HEK293 (cell line): ENCODE measurements around the gene L2HGDH.

Experiments
- CTCF ChIA-PET: fragments of 350-600 bp; formaldehyde crosslinking; extraction: SDS; loops from one replicate; lab custom pipeline; 2021; ENCODE audit warnings: antibody characterized with exemption; lab: Yijun Ruan, JAX
- POLR2A ChIA-PET: fragments of 300-600 bp; formaldehyde crosslinking; extraction: SDS; loops from one replicate; lab custom pipeline; 2020; ENCODE audit warnings: antibody characterized with exemption, inconsistent platforms; lab: Yijun Ruan, JAX
- H3K27ac ChIP-seq: fragments of 200-500 bp; sonication (Bioruptor generic); 2 replicates; pipeline ENCODE4 v1.5.1; 2014; ENCODE audit warnings: low read depth, low read length, control low read depth, inconsistent platforms; ENCODE audit errors: extremely low read depth
- H3K36me3 ChIP-seq, 2 experiments: fragments of 200-500 bp in 1 of 2; sonication (Bioruptor generic) in 1 of 2; 1 replicate in 1 of 2; 2 replicates in 1 of 2; pipeline ENCODE4 v1.5.1; 2014 to 2017; ENCODE audit warnings: inconsistent platforms in 2 of 2, low read length in 2 of 2; ENCODE audit not compliant: control insufficient read depth in 2 of 2, insufficient read depth in 1 of 2
- H3K4me1 ChIP-seq: fragments of 200-500 bp; sonication (Bioruptor generic); 2 replicates; pipeline ENCODE4 v1.5.1; 2014; ENCODE audit warnings: mild to moderate bottlenecking, low read length, inconsistent platforms; ENCODE audit not compliant: control insufficient read depth, insufficient read depth
- H3K4me3 ChIP-seq: 2 replicates; pipeline ENCODE4 v1.5.1; 2011; ENCODE audit warnings: low read depth, mild to moderate bottlenecking, control low read depth, low read length, moderate library complexity
- H3K9me3 ChIP-seq: fragments of 200-500 bp; sonication (Bioruptor generic); 2 replicates; pipeline ENCODE4 v1.5.1; 2014; ENCODE audit warnings: low read depth, low read length, inconsistent platforms; ENCODE audit not compliant: control insufficient read depth, insufficient read depth
- MYNN ChIP-seq: fragments of 450-650 bp; formaldehyde crosslinking; IDR thresholded peaks from 2 replicates; pipeline ENCODE4 v1.5.1; 2016; ENCODE audit warnings: missing biosample characterization, missing genetic modification characterization, borderline replicate concordance
- SALL2 ChIP-seq: fragments of 450-650 bp; formaldehyde crosslinking; IDR thresholded peaks from 2 replicates; pipeline ENCODE4 v1.5.0; 2017; ENCODE audit warnings: missing biosample characterization, mild to moderate bottlenecking, missing genetic modification characterization, borderline replicate concordance
- TRIM28 ChIP-seq: IDR thresholded peaks from 2 replicates; pipeline ENCODE4 v1.6.1; 2011; ENCODE audit warnings: low read length, control low read depth, borderline replicate concordance
- WT1 ChIP-seq: fragments of 450-650 bp; formaldehyde crosslinking; IDR thresholded peaks from 2 replicates; pipeline ENCODE4 v1.5.1; 2016; ENCODE audit warnings: missing biosample characterization, missing genetic modification characterization
- ZBTB7A ChIP-seq: fragments of 450-650 bp; formaldehyde crosslinking; IDR thresholded peaks from 2 replicates; pipeline ENCODE4 v1.5.1; 2016; ENCODE audit warnings: low read depth, missing biosample characterization, missing genetic modification characterization
- ZNF140 ChIP-seq: fragments of 450-650 bp; formaldehyde crosslinking; IDR thresholded peaks from 2 replicates; pipeline ENCODE4 v1.5.1; 2016; ENCODE audit warnings: missing biosample characterization, missing genetic modification characterization
- ZNF146 ChIP-seq: fragments of 450-650 bp; formaldehyde crosslinking; IDR thresholded peaks from 2 replicates; pipeline ENCODE4 v1.5.1; 2016; ENCODE audit warnings: missing biosample characterization, missing genetic modification characterization
- ZNF223 ChIP-seq: fragments of 450-650 bp; formaldehyde crosslinking; IDR thresholded peaks from 2 replicates; pipeline ENCODE4 v1.5.1; 2016; ENCODE audit warnings: missing biosample characterization, missing genetic modification characterization
- ZNF292 ChIP-seq: fragments of 450-650 bp; formaldehyde crosslinking; IDR thresholded peaks from 2 replicates; pipeline ENCODE4 v1.5.1; 2016; ENCODE audit warnings: low read depth, missing biosample characterization, missing genetic modification characterization, borderline replicate concordance
- ZNF311 ChIP-seq: fragments of 450-650 bp; formaldehyde crosslinking; IDR thresholded peaks from 2 replicates; pipeline ENCODE4 v1.5.1; 2017; ENCODE audit warnings: missing biosample characterization, missing genetic modification characterization, borderline replicate concordance
- ZNF529 ChIP-seq: fragments of 450-650 bp; formaldehyde crosslinking; IDR thresholded peaks from 2 replicates; pipeline ENCODE4 v1.5.1; 2017; ENCODE audit warnings: missing genetic modification characterization, missing biosample characterization; ENCODE audit not compliant: insufficient replicate concordance
- ZNF610 ChIP-seq: fragments of 450-650 bp; formaldehyde crosslinking; IDR thresholded peaks from 2 replicates; pipeline ENCODE4 v1.5.1; 2016; ENCODE audit warnings: missing biosample characterization, missing genetic modification characterization, borderline replicate concordance
- ZNF777 ChIP-seq: fragments of 450-650 bp; formaldehyde crosslinking; IDR thresholded peaks from 2 replicates; pipeline ENCODE4 v1.5.1; 2017; ENCODE audit warnings: missing biosample characterization, missing genetic modification characterization, borderline replicate concordance
- ZNF791 ChIP-seq: fragments of 450-650 bp; formaldehyde crosslinking; IDR thresholded peaks from 2 replicates; pipeline ENCODE4 v1.5.1; 2016; ENCODE audit warnings: missing biosample characterization, missing genetic modification characterization
- ZSCAN16 ChIP-seq: fragments of 450-650 bp; formaldehyde crosslinking; IDR thresholded peaks from 2 replicates; pipeline ENCODE4 v1.5.1; 2016; ENCODE audit warnings: missing biosample characterization, missing genetic modification characterization
- TF ChIP-seq, protein P1 (sequence below): fragments of 450-650 bp; formaldehyde crosslinking; IDR thresholded peaks from 2 replicates; pipeline ENCODE4 v1.5.1; 2017; ENCODE audit warnings: missing biosample characterization, mild to moderate bottlenecking, missing genetic modification characterization, moderate library complexity
- TF ChIP-seq, protein P2 (sequence below): fragments of 450-650 bp; formaldehyde crosslinking; IDR thresholded peaks from 2 replicates; pipeline ENCODE4 v1.5.1; 2016; ENCODE audit warnings: missing biosample characterization, missing genetic modification characterization
- TF ChIP-seq, protein P3 (sequence below): fragments of 450-650 bp; formaldehyde crosslinking; IDR thresholded peaks from 2 replicates; pipeline ENCODE4 v1.5.1; 2016; ENCODE audit warnings: missing biosample characterization, missing genetic modification characterization
- TF ChIP-seq, protein P4 (sequence below): fragments of 450-650 bp; formaldehyde crosslinking; IDR thresholded peaks from 2 replicates; pipeline ENCODE4 v1.5.1; 2016; ENCODE audit warnings: missing biosample characterization, missing genetic modification characterization, low read depth
- TF ChIP-seq, protein P5 (sequence below): fragments of 450-650 bp; formaldehyde crosslinking; IDR thresholded peaks from 2 replicates; pipeline ENCODE4 v1.5.1; 2016; ENCODE audit warnings: missing biosample characterization, missing genetic modification characterization

The L2HGDH gene

DNA sequence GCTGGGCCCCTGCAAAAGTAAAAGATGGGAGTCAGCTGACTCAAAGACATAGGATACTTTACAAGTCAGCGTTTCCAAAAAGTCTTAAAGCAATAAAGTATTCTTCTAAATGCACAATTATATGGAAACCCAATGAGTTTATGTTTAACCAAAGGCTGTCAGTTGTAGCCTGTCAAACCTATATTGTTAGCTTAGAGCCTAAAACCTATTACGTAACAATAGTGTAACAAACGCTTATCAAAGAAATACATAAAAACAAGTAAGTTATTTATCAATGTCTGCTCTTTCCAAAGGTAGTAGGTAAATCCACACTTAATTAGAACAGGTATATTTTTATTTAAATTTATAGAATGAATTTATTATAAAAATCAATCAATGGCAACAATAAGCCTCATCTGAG, 64.8 kb downstream of the L2HGDH start:
- no peak overlapping the region for H3K4me3 ChIP-seq
- TF ChIP-seq ZBTB7A (no peak), ZNF146 (tag by site-specific recombination) (no peak), WT1 (no peak), ZNF529 (no peak), ZNF777 (tag by site-specific recombination) (no peak), ZNF292 (tag by site-specific recombination) (no peak), ZNF223 (no peak)
- TF ChIP-seq, protein P1, sequence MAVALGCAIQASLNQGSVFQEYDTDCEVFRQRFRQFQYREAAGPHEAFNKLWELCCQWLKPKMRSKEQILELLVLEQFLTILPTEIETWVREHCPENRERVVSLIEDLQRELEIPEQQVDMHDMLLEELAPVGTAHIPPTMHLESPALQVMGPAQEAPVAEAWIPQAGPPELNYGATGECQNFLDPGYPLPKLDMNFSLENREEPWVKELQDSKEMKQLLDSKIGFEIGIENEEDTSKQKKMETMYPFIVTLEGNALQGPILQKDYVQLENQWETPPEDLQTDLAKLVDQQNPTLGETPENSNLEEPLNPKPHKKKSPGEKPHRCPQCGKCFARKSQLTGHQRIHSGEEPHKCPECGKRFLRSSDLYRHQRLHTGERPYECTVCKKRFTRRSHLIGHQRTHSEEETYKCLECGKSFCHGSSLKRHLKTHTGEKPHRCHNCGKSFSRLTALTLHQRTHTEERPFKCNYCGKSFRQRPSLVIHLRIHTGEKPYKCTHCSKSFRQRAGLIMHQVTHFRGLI = no peak
- TF ChIP-seq, protein P2, sequence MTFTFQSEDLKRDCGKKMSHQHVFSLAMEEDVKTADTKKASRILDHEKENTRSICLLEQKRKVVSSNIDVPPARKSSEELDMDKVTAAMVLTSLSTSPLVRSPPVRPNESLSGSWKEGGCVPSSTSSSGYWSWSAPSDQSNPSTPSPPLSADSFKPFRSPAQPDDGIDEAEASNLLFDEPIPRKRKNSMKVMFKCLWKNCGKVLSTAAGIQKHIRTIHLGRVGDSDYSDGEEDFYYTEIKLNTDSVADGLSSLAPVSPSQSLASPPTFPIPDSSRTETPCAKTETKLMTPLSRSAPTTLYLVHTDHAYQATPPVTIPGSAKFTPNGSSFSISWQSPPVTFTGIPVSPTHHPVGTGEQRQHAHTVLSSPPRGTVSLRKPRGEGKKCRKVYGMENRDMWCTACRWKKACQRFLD = no peak
- ChIA-PET CTCF (interaction anchor here (0.6 kb wide), 1 partner anchor 15 kb away, joined by 6 read pairs; no protein-coding TSS in a partner anchor), POLR2A (no interaction called here)
- H3K27ac ChIP-seq = no peak overlapping the region
- no peaks in the 10 kb centered on the region for H3K9me3 ChIP-seq
- peaks cover 8 to 20% of the 10 kb centered on the region in 2 experiments; a peak in 2 of 3 replicates for H3K36me3 ChIP-seq
- H3K4me1 ChIP-seq = peaks cover 7% of the 10 kb centered on the region; the same call in 1 of the 2 replicates

DNA sequence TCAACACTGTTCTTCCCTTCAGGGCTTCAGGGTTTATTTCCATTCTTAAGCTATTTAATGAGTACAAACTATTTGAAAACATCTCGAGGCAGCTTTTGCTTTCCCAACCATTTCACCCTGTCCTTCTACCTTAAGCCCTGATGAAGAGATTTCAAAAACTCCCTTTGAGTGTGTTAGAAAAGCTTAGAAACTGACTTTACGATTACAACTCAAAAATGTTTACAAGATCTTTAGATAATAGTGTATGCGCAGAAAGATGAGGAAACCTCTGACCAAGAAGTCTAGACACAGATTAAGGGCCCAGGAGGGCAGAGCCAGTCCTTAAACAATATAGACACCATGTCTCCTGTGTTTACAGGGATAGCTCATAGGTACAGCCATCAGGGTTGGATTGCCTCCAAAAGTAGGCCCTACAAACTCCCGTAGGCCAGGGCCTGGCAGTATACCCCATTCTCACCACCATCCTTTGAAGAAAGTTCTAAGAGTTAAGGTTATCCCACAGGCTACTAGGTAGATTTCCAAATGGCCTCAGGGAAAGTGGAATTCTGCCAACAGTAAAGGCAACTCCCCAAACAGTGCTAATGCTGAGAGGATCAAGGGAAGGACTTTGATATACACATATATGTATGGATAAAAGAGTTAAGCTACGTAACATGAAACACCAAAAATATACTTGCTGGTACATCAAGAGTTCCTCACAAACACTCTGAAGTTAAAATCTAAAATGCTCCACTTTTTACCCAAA, 69.3 kb downstream of the L2HGDH start:
- Histone ChIP-seq H3K36me3 (peaks cover 5 to 10% of the 10 kb centered on the region in 2 experiments; a peak in 2 of 3 replicates), H3K27ac (peak overlapping the region; percentile 49; the same call in 1 of the 2 replicates), H3K4me3 (no peak overlapping the region), H3K4me1 (peaks cover 7% of the 10 kb centered on the region; the same call in 1 of the 2 replicates), H3K9me3 (no peaks in the 10 kb centered on the region)
- ChIA-PET CTCF (interaction anchor here (0.6 kb wide), 1 partner anchor 10 kb away, joined by 3 read pairs; no protein-coding TSS in a partner anchor), POLR2A (no interaction called here)
- TF ChIP-seq, protein P3, sequence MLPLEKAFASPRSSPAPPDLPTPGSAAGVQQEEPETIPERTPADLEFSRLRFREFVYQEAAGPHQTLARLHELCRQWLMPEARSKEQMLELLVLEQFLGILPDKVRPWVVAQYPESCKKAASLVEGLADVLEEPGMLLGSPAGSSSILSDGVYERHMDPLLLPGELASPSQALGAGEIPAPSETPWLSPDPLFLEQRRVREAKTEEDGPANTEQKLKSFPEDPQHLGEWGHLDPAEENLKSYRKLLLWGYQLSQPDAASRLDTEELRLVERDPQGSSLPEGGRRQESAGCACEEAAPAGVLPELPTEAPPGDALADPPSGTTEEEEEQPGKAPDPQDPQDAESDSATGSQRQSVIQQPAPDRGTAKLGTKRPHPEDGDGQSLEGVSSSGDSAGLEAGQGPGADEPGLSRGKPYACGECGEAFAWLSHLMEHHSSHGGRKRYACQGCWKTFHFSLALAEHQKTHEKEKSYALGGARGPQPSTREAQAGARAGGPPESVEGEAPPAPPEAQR (tag by site-specific recombination) = no peak
- TF ChIP-seq, protein P4, sequence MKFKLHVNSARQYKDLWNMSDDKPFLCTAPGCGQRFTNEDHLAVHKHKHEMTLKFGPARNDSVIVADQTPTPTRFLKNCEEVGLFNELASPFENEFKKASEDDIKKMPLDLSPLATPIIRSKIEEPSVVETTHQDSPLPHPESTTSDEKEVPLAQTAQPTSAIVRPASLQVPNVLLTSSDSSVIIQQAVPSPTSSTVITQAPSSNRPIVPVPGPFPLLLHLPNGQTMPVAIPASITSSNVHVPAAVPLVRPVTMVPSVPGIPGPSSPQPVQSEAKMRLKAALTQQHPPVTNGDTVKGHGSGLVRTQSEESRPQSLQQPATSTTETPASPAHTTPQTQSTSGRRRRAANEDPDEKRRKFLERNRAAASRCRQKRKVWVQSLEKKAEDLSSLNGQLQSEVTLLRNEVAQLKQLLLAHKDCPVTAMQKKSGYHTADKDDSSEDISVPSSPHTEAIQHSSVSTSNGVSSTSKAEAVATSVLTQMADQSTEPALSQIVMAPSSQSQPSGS = no peak
- TF ChIP-seq, protein P5, sequence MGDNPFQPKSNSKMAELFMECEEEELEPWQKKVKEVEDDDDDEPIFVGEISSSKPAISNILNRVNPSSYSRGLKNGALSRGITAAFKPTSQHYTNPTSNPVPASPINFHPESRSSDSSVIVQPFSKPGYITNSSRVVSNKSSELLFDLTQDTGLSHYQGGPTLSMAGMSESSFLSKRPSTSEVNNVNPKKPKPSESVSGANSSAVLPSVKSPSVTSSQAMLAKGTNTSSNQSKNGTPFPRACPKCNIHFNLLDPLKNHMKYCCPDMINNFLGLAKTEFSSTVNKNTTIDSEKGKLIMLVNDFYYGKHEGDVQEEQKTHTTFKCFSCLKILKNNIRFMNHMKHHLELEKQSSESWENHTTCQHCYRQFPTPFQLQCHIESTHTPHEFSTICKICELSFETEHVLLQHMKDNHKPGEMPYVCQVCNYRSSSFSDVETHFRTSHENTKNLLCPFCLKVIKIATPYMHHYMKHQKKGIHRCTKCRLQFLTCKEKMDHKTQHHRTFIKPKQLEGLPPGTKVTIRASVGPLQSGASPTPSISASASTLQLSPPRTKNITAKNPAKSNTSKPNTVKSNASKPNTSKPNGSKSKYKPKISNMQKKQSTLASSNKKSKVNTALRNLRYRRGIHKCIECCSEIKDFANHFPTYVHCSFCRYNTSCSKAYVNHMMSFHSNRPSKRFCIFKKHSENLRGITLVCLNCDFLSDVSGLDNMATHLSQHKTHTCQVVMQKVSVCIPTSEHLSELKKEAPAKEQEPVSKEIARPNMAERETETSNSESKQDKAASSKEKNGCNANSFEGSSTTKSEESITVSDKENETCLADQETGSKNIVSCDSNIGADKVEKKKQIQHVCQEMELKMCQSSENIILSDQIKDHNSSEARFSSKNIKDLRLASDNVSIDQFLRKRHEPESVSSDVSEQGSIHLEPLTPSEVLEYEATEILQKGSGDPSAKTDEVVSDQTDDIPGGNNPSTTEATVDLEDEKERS (tag by site-specific recombination) = no peak
- TF ChIP-seq ZNF311 (no peak), ZNF529 (no peak), TRIM28 (no peak), MYNN (no peak), ZNF140 (tag by site-specific recombination) (no peak), ZNF610 (tag by site-specific recombination) (no peak), SALL2 (no peak), WT1 (no peak), ZNF791 (tag by site-specific recombination) (no peak), ZSCAN16 (tag by site-specific recombination) (no peak)
- TF ChIP-seq, protein P1 = no peak
